Cardiac muscle cell (in vitro differentiated cells and primary cell): ENCODE results near the gene AZIN2. TPM values are rescaled to one million over a fixed set of nuclear protein-coding genes. Genes with fewer than 3 reads are reported as not detected.

Experiments
- DNase-seq, 2 donors: peaks; one replicate each; pipeline versions ENCODE4 v3.0.0 to v3.0.0-alpha.2; 2010 to 2017; ENCODE audit warnings: low read depth in 1 of 2, low spot score in 1 of 2
- H3K27ac ChIP-seq: fragments of 200-600 bp; sonication (generic); 2 replicates; pipeline ENCODE4 v1.5.1; 2016
- H3K27me3 ChIP-seq: fragments of 200-600 bp; sonication (generic); 2 replicates; pipeline ENCODE4 v1.6.0; 2016; ENCODE audit warnings: control low read depth
- H3K36me3 ChIP-seq: fragments of 200-600 bp; sonication (generic); 2 replicates; pipeline ENCODE4 v1.5.1; 2016; ENCODE audit warnings: control low read depth
- H3K4me1 ChIP-seq: fragments of 200-600 bp; sonication (generic); 2 replicates; pipeline ENCODE4 v1.8.1; 2017; ENCODE audit warnings: low read depth, mild to moderate bottlenecking, mixed run types
- H3K4me3 ChIP-seq: fragments of 200-600 bp; sonication (generic); 2 replicates; pipeline ENCODE4 v1.5.1; 2016; ENCODE audit warnings: mild to moderate bottlenecking
- H3K9me3 ChIP-seq: fragments of 200-600 bp; sonication (generic); 2 replicates; pipeline ENCODE4 v1.5.1; 2017; ENCODE audit warnings: low read depth, mild to moderate bottlenecking, control low read depth
- polyA plus RNA-seq: library from polyadenylated mRNA; unstranded; fragments of >200 nt; fragmentation: Nextera tagmentation; extraction: Ambion mirVana; gene quantifications from 2 replicates; pipeline ENCODE4 v1.2.1, GENCODE V29; 2016
- total RNA-seq: library from RNA; depleted of rRNA; stranded (reverse); fragments of >200 nt; gene quantifications from 2 replicates; pipeline ENCODE4 v1.2.3, GENCODE V29; 2016
- TF ChIP-seq, protein P1 (sequence below): IDR thresholded peaks from 2 replicates; pipeline ENCODE4 v1.5.1; 2012; ENCODE audit warnings: low read depth, mild to moderate bottlenecking, low read length

The AZIN2 gene
- total and polyA plus RNA-seq, 2 experiments from 2014 or later: 7.7 to 18.6 TPM

DNA sequence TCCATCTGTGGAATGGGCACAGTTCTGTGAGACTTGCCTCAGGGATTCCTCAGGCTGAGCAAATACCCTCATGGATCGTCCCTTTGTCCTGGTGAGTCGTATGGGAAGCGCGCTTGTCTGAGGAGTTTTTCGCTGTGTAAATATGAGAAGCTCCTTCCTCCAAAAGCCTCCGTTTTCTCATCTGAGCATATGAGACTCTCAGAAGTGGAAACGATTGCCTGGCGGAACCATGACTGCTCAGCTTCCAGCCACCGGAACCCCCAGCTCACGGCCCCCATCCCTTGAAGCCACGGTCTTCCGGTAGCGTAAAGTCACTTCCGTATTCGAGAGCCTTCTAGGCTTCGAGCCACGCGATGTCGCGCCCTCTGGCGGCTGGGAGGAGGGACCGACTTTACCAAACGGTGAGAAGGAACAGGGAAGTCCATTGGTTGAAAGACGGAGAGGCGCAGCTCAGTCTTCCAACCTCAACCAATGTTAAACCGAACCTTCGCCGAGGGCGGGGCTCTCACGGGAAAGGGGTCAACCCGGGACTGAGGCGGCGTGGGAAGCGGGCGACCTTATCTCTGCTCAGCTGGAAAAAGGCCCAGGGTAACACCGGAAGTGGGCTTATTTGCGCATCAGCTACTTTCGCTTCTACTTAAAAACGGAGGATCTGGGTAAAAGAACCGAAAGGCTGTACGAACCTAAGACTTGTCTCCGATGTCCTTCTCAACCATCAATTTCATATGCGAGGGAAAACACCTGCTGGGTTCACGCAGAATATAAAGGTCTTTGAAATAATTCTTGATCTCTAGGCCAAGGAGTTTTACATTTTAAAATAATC, 46.3 kb downstream of the AZIN2 start:
- H3K4me1 ChIP-seq: no peaks in the 10 kb centered on the region
- DNase-seq: peak; percentile 99 to 100
- H3K36me3 ChIP-seq: no peaks in the 10 kb centered on the region
- TF ChIP-seq, protein P1, sequence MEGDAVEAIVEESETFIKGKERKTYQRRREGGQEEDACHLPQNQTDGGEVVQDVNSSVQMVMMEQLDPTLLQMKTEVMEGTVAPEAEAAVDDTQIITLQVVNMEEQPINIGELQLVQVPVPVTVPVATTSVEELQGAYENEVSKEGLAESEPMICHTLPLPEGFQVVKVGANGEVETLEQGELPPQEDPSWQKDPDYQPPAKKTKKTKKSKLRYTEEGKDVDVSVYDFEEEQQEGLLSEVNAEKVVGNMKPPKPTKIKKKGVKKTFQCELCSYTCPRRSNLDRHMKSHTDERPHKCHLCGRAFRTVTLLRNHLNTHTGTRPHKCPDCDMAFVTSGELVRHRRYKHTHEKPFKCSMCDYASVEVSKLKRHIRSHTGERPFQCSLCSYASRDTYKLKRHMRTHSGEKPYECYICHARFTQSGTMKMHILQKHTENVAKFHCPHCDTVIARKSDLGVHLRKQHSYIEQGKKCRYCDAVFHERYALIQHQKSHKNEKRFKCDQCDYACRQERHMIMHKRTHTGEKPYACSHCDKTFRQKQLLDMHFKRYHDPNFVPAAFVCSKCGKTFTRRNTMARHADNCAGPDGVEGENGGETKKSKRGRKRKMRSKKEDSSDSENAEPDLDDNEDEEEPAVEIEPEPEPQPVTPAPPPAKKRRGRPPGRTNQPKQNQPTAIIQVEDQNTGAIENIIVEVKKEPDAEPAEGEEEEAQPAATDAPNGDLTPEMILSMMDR: peak; percentile 93
- no peaks in the 10 kb centered on the region for H3K27me3 ChIP-seq
- peak overlapping the region; percentile 20 for H3K27ac ChIP-seq
- H3K4me3 ChIP-seq: peak overlapping the region; percentile 83
- no peaks in the 10 kb centered on the region for H3K9me3 ChIP-seq

DNA sequence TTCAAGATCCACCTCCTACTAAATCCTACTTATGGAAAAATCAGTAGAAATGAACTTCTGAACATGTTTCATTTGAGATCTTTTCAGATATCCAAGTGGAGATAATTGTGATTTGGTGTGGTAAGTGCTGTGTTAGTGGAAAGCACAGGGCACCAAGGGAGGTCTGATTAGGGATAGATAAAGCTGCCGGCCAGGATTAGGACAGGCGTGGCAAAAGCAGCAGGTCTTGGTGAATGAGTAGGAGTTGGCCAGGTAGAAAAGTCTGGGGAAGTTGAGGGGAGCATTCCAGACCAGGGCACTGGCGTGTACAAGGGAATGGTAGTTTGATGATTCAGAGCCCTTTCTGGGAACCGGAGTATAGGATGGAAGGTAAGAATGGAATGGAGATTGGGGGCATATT, 47.8 kb downstream of the AZIN2 start:
- TF ChIP-seq, protein P1: no peak
- H3K4me3 ChIP-seq: no peak overlapping the region
- H3K4me1 ChIP-seq: no peaks in the 10 kb centered on the region
- no peak overlapping the region for H3K27ac ChIP-seq
- no peaks in the 10 kb centered on the region for H3K36me3 ChIP-seq
- H3K9me3 ChIP-seq: no peaks in the 10 kb centered on the region
- no peak for DNase-seq
- no peaks in the 10 kb centered on the region for H3K27me3 ChIP-seq

DNA sequence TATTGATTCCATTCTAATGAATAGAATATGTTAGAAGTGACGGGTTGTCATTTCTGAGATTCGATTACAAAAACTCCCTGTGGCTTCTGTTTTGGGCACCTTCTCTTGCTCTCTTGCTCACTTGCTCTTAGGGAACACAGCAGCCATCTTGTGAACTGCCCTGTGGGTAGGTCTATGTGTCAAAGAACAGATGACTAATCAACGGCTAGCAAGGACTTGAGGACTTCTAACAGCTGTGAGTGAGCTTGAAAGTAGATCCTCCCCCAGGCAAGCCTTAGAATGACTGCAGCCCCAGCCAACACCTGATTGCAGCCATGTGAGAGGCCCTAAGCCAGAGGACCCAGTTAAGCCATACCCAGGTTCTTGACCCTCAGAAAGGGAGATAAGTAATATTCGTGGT, 49.3 kb downstream of the AZIN2 start:
- Histone ChIP-seq H3K27me3 (no peaks in the 10 kb centered on the region), H3K4me3 (no peak overlapping the region), H3K4me1 (no peaks in the 10 kb centered on the region), H3K9me3 (no peaks in the 10 kb centered on the region), H3K27ac (no peak overlapping the region), H3K36me3 (no peaks in the 10 kb centered on the region)
- TF ChIP-seq, protein P1: no peak
- DNase-seq: no peak

DNA sequence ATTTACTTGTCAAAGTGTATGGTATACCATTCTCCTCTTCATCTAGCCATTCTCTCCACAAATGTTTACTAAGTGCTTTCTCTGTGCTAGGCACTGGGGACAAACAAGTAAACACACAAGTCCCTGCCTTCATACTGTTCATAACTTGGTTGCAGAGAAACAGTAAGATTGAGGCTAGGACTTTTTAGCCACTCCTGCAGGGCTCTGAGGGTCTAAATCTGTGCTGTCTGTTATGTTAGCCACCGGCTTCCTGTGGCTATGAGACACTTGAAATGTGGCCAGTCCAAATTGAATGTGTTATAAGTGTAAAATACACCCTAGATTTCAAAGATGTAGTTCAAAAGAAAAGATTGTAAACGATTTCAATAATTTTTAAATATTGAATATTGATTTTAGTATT, 50.2 kb downstream of the AZIN2 start:
- TF ChIP-seq, protein P1: no peak
- H3K4me3 ChIP-seq: no peak overlapping the region
- no peak for DNase-seq
- no peaks in the 10 kb centered on the region for H3K9me3 ChIP-seq
- no peak overlapping the region for H3K27ac ChIP-seq
- H3K27me3 ChIP-seq: no peaks in the 10 kb centered on the region
- no peaks in the 10 kb centered on the region for H3K36me3 ChIP-seq
- H3K4me1 ChIP-seq: no peaks in the 10 kb centered on the region

DNA sequence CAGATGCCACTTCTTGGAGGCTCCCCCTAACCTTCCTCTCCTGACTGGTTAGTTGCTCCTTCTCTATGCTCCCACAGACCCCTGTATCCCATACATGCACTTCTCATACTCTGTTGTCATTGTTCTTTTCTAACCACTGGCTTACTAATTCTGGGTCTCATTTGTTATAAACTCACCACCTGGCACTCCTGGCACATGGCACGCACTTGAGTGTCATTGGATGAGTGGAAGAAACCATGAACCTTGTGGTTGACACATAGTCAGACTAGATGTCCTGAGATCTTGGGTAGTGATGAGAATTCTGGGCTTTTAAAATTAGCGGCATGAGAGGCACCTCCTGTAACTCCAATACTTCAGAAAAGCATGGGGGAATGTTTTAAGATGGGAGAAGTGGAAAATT, 51.6 kb downstream of the AZIN2 start:
- Histone ChIP-seq H3K4me3 (no peak overlapping the region), H3K4me1 (no peaks in the 10 kb centered on the region), H3K27ac (no peak overlapping the region), H3K36me3 (no peaks in the 10 kb centered on the region), H3K27me3 (no peaks in the 10 kb centered on the region), H3K9me3 (no peaks in the 10 kb centered on the region)
- TF ChIP-seq, protein P1: no peak
- DNase-seq: no peak
